ENCODE measurements around the gene UNCX. TPM values are rescaled to one million over a fixed set of nuclear protein-coding genes. Genes with fewer than 3 reads are reported as not detected.
"Not testable (repeated sequence)": the region's sequence is repeated elsewhere in the genome, so short reads cannot be mapped to it uniquely, and the experiment has no call there.

Gene UNCX
- not detected in 2 replicates for total RNA-seq

- no peak for DNase-seq
Observed at GRCh38 chr7:1232623-1233332, at the start of gene UNCX. Gene UNCX, plus strand, starts transcription at chr7:1232872. Its CDS starts 146 bp downstream, at chr7:1233018.

DNA sequence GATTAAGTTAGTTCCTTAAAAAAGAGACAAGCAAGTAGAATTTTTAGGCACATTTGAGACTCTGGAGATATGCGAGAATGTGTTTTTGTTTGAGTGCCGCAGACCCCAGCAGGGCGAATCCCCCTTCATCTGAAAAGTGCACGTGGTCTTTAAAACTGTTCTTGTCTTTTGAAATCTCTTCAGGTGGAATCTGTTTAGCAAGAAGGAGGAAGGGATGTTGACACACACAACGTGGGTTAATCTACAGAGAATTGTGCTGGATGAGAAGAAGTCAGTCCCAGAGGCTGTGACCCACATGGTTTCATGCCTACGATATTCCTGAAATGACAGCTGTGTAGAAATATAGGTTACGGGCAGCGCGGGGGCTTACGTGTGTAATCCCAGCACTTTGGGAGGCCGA lies 45.5 kb upstream of the UNCX start:
- DNase-seq, result no peak

DNA sequence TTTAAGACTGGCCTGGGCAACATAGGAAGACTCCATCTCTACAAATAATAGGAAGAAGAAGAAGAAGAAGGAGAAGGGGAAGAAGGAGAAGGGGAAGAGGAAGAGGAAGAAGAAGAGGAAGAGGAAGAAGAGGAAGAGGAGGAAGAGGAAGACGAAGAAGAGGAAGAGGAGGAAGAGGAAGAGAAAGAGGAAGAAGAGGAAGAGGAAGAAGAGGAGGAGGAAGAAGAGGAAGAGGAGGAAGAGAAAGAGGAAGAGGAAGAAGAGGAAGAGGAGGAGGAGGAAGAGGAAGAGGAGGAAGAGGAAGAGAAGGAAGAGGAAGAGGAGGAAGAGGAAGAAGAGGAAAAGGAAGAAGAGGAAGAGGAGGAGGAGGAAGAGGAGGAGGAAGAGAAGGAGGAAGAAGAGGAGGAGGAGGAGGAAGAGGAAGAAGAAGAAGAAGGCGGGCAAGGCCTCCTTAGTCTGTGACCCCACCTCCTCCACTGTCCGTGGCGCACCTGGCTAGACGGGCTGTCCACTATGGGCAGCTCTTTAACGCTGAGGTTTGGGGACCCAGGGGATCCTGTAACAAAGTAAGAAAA lies 43.9 kb upstream of the UNCX start:
- DNase-seq, result no peak

DNA sequence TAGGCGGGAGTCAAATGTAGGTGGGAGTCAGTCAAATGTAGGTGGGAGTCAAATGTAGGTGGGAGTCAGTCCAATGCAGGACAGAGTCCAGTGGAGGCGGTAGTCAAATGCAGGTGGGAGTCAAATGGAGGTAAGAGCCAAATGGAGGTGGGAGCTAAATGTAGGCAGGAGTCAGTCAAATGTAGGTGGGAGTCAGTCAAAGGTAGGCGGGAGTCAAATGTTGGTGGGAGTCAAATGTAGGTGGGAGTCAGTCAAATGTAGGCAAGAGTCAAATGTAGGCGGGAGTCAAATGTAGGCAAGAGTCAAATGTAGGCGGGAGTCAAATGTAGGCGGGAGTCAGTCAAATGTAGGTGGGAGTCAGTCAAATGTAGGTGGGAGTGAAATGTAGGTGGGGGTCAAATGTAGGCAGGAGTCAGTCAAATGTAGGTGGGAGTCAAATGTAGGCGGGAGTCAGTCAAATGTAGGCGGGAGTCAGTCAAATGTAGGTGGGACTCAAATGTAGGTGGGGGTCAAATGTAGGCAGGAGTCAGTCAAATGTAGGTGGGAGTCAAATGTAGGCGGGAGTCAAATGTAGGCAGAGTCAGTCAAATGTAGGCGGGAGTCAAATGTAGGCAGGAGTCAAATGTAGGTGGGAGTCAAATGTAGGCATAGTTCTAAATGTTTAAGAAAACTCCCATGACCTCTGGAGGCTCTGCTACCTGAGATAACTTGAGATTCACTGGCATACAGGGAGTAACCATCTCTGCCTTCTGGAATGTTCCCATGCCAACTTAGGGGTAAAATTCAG lies 42.5 kb upstream of the UNCX start:
- DNase-seq, result no peak

GRCh38 chr7:1192171-1192676 lies 40.4 kb upstream of the UNCX start:
- peak; percentile 92 for DNase-seq

- peak; percentile 83 for DNase-seq
Observed at GRCh38 chr7:1193593-1194424, 38.9 kb upstream of the UNCX start.

- DNase-seq, result not testable (repeated sequence)
Observed at GRCh38 chr7:1196441-1196840, 36.2 kb upstream of the UNCX start.

DNA sequence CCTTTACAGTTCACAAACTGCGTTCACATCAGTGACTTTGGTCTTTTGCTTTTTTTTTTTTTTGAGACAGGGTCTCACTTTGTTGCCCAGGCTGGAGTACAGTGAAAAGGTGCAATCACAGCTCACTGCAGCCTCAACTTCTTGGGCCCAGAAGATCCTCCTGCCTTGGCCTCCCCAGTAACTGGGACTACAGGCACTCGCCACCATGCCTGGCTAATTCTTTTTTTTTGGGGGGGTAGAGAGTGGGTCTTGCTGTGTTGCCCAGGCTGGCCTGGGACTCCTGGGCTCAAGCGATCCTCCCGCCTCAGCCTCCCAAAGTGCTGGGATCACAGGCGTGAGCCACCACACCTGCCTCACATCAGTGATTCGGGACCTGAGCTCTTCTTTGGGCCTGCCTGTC lies 35.7 kb upstream of the UNCX start:
- DNase-seq, result no peak

DNA sequence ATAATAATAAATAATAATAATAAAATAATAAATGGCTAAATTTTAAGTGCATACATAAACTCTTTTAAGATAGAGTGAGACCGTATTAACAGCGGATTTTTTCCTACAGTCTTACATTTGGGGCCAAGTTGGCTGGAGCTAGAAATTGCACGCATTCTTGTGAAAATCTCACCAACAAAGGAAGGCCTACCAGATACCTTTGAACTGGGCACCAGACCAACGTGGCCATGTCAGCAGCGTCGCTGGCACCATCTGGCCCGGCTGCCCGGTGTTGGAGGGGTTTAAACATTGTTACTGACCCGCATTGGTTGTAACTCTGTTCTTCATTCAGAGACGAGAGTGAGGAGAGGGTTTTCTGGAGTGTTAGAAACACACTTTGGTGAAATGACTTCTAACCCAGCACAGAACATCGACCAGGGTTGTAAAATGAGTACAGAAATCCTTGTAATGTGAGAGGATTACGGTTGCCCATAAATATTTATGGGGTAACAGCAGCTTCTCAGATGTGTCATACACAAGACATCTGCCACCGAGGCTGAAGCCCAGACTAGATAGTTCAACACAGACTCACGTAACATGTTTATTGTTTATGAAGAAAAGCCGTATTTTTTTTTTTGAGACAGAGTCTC lies 34.6 kb upstream of the UNCX start:
- DNase-seq, result no peak

DNA sequence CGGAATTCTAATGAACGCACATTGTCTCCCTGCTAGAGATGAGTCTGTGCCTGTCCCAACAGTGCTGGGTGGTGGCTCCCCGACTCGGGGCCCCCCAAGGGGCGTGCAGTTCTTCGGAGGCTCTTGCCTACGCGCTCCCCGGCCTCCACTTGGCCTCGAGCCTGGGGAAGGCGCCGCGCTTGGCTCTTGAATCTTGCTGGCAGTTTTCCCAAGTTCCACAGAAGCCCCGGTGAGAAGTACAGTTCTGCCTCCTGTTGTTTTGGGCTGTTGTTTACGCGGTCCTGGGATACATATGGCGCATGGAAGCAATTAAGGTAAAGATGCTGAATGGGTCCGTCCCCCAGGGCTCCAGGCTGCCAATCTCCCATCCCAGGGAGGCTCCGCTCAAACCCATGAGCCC lies 32.6 kb upstream of the UNCX start:
- no peak for DNase-seq

GRCh38 chr7:1201916-1202315 lies 30.8 kb upstream of the UNCX start:
- DNase-seq, result no peak

DNA sequence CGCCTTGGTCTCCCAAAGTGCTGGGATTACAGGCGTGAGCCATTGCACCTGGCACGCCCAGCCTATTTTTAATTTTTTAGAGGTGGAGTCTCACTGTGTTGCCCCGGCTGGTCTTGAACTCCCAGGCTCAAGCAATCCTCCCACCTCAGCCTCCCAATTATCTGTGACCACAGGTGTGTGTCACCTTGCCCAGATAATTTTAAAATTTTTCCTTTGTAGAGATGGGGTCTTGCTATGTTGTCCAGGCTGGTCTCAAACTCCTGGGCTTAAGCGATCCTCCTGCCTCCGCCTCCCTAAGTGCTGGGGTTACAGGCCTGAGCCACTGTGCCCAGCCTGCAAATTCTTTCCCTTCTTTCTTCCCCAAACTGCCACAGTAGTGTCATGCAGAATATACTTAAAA lies 29.8 kb upstream of the UNCX start:
- not testable (repeated sequence) for DNase-seq

- DNase-seq, result no peak
Observed at GRCh38 chr7:1204460-1205140, 28.1 kb upstream of the UNCX start.

GRCh38 chr7:1205742-1206141 lies 26.9 kb upstream of the UNCX start:
- not testable (repeated sequence) for DNase-seq

DNA sequence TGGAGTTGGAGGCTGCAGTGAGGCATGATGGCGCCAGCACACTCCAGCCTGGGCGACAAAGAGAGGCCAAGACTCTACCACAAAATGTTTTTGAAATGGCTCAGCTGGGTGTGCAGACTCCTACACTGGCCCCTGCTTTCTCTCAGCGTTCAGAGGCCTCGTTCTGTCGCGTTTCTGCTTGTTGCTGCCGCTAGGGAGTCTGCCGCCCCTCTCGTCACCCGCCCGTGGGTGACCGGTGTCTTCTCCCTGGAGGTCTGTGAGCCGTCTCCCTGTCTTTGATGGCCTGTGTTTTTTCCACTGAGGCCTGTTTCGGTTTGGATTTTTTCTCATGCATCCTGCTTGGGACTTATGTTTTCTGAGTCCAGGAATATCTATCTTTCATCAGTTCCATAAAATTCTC lies 23.6 kb upstream of the UNCX start:
- DNase-seq, result no peak

DNA sequence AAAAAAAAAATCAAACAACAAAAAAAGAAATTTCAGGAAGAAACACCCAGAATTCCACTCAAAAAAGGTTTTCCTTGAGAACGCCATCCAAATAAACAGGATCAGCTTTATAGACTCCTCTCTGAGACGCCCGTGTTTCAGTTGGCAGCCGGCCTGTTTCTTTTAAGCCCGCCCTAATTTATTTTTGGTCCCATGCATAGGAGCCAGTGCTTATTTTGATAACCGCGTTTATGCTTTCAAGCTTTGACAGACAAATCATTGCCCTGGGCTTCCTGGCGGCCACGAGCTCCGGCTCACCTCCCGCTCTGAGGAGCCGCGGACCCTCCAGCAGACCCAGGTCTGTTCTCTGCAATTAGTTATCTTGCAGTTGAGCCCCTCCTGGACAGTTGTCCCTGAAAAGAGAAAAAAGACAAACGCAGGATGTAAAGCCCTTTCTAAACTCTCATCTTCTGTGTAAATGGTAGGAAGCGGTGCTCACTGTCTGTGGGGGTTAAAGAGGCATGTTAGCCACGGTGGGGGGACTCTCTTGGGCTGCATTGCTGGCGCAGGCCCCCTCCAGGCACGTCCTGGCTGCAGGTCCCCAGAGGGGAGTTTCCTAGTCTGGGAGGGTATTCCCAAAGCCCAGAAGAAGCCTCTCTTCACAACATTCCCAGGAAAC lies 22.2 kb upstream of the UNCX start:
- no peak for DNase-seq

GRCh38 chr7:1210979-1211608 lies 21.6 kb upstream of the UNCX start:
- no peak for DNase-seq

DNA sequence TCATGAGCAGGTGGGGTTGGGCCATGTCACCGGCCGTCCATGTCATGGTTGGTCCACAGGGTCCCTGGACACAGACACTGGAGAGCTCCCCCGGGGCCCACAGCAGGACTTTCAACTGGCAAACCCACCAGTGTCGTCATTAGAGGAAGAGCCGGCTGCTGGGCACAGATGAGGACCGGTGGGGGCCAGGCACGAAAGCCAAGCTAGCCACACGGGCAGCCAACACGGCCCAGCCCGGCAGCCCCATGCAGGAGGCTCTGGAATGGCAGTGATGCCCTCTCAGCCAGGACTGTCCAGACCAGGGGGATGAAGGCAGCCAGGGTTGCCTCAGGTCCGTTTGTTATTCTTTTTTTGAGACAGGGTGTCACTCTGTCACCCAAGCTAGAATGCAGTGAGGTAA lies 21.1 kb upstream of the UNCX start:
- DNase-seq, result no peak

- not testable (repeated sequence) for DNase-seq
Observed at GRCh38 chr7:1212025-1212424, 20.6 kb upstream of the UNCX start.

DNA sequence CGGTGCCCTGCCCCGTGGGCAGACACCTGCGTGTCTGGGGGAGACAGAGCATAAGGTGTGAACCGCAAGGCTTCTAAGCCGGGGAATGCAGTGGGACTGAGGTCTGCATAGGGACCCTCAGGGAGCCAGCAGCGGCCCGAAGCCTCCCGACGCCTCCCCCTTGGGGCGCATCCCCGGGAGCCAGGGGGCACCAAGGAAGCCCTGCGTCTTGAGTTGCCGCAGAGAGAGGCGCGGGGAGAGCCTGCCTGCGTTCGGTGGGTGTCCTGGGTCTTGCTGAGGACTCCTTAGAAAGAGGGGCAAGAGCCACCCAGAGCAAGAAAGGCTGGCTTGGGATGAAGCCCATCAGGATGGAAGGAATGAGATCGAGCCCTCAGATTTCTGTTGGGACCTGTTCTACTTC lies 18.2 kb upstream of the UNCX start:
- DNase-seq, result no peak

Data from dermis blood vessel endothelial cell (primary cell).